Transverse colon (tissue), 4 donors: ENCODE measurements around the gene ALK.

Experiments
- CTCF ChIP-seq, 5 experiments: fragments of 200-600 bp in 3 of 5; fragments of 450-650 bp in 2 of 5; sonication (generic) in 3 of 5; IDR thresholded peaks; 1 replicate in 2 of 5; 2 replicates in 3 of 5; pipeline ENCODE4 v1.5.1; 2016 to 2017; ENCODE audit warnings: antibody characterized with exemption in 5 of 5, inconsistent platforms in 3 of 5, mild to moderate bottlenecking in 2 of 5, moderate library complexity in 1 of 5
- EP300 ChIP-seq: sonication (generic); formaldehyde crosslinking; IDR thresholded peaks from one replicate; pipeline ENCODE4 v1.6.1; 2017; ENCODE audit warnings: antibody characterized with exemption, low read depth
- POLR2A ChIP-seq: fragments of 450-650 bp; IDR thresholded peaks from one replicate; pipeline ENCODE4 v1.6.1; 2016; ENCODE audit warnings: antibody characterized with exemption, mild to moderate bottlenecking, moderate library complexity
- POLR2AphosphoS5 ChIP-seq, 3 donors: sonication (generic); formaldehyde crosslinking; IDR thresholded peaks; one replicate each; pipeline ENCODE4 v1.6.1; 2016; ENCODE audit warnings: antibody characterized with exemption in 3 of 3

- TF ChIP-seq CTCF (IDR thresholded peaks at IDR 0.05) (no peak), POLR2AphosphoS5 (IDR thresholded peaks at IDR 0.05) (no peak), POLR2A (no peak), EP300 (no peak)
Observed at GRCh38 chr2:29628862-29629261, 292.5 kb downstream of the ALK start.
